Lower leg skin (tissue), 3 donors: ENCODE measurements around the gene DNAJB9.

Experiments
- POLR2A ChIP-seq, 2 donors: fragments of 450-650 bp; IDR thresholded peaks; one replicate each; pipeline ENCODE4 v1.6.1; 2016 to 2017; ENCODE audit warnings: antibody characterized with exemption in 2 of 2, mild to moderate bottlenecking in 1 of 2, moderate library complexity in 1 of 2
- TF ChIP-seq, protein P1 (sequence below), 3 donors: fragments of 450-650 bp; IDR thresholded peaks; one replicate each; pipeline ENCODE4 v1.5.1; 2016; ENCODE audit warnings: antibody characterized with exemption in 3 of 3, mild to moderate bottlenecking in 3 of 3, moderate library complexity in 2 of 3

DNA sequence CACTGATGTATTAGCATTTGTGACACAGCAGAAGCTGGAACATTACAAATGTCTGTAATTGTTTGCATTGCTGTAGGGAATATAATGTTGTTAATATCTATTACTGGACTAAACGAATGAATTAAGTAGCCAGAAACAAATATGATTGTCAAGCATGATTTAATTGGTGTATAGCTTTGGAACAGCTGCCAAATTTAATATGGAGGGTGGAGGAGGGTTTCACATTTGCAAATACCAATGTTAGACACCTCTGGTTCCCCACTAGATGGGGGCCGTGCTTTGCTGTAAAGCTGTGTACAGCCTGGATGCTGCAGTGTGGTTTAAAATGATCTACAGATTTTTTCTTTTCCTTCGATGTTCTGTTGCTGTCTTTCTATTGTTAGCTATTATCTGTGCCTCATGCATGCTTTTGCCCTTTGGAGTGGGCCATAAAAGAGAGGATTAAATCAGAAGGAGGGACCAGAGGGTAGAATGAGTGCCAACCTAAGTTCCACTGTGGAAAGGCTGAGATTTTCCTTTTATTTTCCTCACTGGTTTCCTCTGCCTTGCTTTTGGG is 23.1 kb downstream of the DNAJB9 start:
- TF ChIP-seq, protein P1, sequence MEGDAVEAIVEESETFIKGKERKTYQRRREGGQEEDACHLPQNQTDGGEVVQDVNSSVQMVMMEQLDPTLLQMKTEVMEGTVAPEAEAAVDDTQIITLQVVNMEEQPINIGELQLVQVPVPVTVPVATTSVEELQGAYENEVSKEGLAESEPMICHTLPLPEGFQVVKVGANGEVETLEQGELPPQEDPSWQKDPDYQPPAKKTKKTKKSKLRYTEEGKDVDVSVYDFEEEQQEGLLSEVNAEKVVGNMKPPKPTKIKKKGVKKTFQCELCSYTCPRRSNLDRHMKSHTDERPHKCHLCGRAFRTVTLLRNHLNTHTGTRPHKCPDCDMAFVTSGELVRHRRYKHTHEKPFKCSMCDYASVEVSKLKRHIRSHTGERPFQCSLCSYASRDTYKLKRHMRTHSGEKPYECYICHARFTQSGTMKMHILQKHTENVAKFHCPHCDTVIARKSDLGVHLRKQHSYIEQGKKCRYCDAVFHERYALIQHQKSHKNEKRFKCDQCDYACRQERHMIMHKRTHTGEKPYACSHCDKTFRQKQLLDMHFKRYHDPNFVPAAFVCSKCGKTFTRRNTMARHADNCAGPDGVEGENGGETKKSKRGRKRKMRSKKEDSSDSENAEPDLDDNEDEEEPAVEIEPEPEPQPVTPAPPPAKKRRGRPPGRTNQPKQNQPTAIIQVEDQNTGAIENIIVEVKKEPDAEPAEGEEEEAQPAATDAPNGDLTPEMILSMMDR (IDR thresholded peaks at IDR 0.05), result no peak
- no peak for TF ChIP-seq POLR2A (IDR thresholded peaks at IDR 0.05)
